ENCODE results near the gene TMEM63A. TPM values are rescaled to one million over a fixed set of nuclear protein-coding genes. Genes with fewer than 3 reads are reported as not detected.

The TMEM63A gene
- polyA plus RNA-seq, 1 experiment, result 17.1 TPM

GRCh38 chr1:225873281-225873850 is 8.8 kb downstream of the TMEM63A start:
- POLR2A ChIA-PET, result no interaction called here
- CTCF ChIA-PET, result no interaction called here
- Histone ChIP-seq H3K27ac (ENCODE audit: low read depth, low read length) (no peak overlapping the region), H3K9me3 (ENCODE audit: control insufficient read depth, insufficient read depth, low read length) (no peaks in the 10 kb centered on the region), H3K4me3 (ENCODE audit: low read depth, low read length) (no peak overlapping the region), H3K27me3 (ENCODE audit: control insufficient read depth, insufficient read depth, low read length) (no peaks in the 10 kb centered on the region)
- DNase-seq (ENCODE audit: low read depth, low spot score), result no peak
- TF ChIP-seq, protein P1, sequence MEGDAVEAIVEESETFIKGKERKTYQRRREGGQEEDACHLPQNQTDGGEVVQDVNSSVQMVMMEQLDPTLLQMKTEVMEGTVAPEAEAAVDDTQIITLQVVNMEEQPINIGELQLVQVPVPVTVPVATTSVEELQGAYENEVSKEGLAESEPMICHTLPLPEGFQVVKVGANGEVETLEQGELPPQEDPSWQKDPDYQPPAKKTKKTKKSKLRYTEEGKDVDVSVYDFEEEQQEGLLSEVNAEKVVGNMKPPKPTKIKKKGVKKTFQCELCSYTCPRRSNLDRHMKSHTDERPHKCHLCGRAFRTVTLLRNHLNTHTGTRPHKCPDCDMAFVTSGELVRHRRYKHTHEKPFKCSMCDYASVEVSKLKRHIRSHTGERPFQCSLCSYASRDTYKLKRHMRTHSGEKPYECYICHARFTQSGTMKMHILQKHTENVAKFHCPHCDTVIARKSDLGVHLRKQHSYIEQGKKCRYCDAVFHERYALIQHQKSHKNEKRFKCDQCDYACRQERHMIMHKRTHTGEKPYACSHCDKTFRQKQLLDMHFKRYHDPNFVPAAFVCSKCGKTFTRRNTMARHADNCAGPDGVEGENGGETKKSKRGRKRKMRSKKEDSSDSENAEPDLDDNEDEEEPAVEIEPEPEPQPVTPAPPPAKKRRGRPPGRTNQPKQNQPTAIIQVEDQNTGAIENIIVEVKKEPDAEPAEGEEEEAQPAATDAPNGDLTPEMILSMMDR (IDR thresholded peaks at IDR 0.05; ENCODE audit: low read depth, low read length), result no peak

DNA sequence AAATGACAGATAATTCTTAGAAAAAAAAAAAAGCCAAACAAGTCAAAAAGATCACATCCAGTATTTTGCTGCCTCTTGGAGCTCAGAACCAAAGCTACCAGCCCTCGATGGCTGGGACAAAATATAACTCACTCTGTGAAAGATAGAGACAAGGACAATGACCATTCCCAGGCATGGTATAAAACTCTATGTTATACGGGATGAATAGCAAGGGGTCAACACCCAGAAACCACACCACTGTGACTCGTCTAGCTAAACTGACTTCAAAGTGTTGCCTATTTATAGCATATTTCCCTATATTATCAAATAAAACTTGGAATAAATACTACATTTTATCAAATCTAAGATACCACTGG is 10.1 kb downstream of the TMEM63A start:
- Histone ChIP-seq H3K9me3 (ENCODE audit: control insufficient read depth, insufficient read depth, low read length) (no peaks in the 10 kb centered on the region), H3K4me3 (ENCODE audit: low read depth, low read length) (no peak overlapping the region), H3K27me3 (ENCODE audit: control insufficient read depth, insufficient read depth, low read length) (no peaks in the 10 kb centered on the region), H3K27ac (ENCODE audit: low read depth, low read length) (no peak overlapping the region)
- DNase-seq (ENCODE audit: low read depth, low spot score), result no peak
- ChIA-PET CTCF (interaction anchor here (0.6 to 1.1 kb wide), 3 partner anchors 11 to 384 kb away, joined by 3 to 4 read pairs (median 4); partner anchors contain the start of gene TMEM63A), POLR2A (no interaction called here)
- TF ChIP-seq, protein P1 (IDR thresholded peaks at IDR 0.05; ENCODE audit: low read depth, low read length), result no peak

- Histone ChIP-seq H3K4me3 (ENCODE audit: low read depth, low read length) (no peak overlapping the region), H3K27ac (ENCODE audit: low read depth, low read length) (no peak overlapping the region), H3K27me3 (ENCODE audit: control insufficient read depth, insufficient read depth, low read length) (no peaks in the 10 kb centered on the region), H3K9me3 (ENCODE audit: control insufficient read depth, insufficient read depth, low read length) (no peaks in the 10 kb centered on the region)
- ChIA-PET CTCF (interaction anchor here (0.6 to 1.1 kb wide), 4 partner anchors 11 to 384 kb away, joined by 3 to 4 read pairs (median 4); partner anchors contain the start of genes SRP9 and TMEM63A), POLR2A (no interaction called here)
- no peak for DNase-seq (ENCODE audit: low read depth, low spot score)
- TF ChIP-seq, protein P1 (IDR thresholded peaks at IDR 0.05; ENCODE audit: low read depth, low read length), result no peak
Observed at GRCh38 chr1:225871359-225872074, 10.7 kb downstream of the TMEM63A start.

- ChIA-PET POLR2A (interaction anchor here (0.7 kb wide), 1 partner anchor 11 kb away, joined by 3 read pairs; the partner anchor contains the start of gene TMEM63A), CTCF (interaction anchor here (0.6 to 0.9 kb wide), 3 partner anchors 41 to 396 kb away, joined by 3 to 4 read pairs (median 3); partner anchors contain the start of gene SRP9)
- Histone ChIP-seq H3K9me3 (ENCODE audit: control insufficient read depth, insufficient read depth, low read length) (no peaks in the 10 kb centered on the region), H3K27me3 (ENCODE audit: control insufficient read depth, insufficient read depth, low read length) (no peaks in the 10 kb centered on the region), H3K4me3 (ENCODE audit: low read depth, low read length) (no peak overlapping the region), H3K27ac (ENCODE audit: low read depth, low read length) (no peak overlapping the region)
- TF ChIP-seq, protein P1 (IDR thresholded peaks at IDR 0.05; ENCODE audit: low read depth, low read length), result no peak
- DNase-seq (ENCODE audit: low read depth, low spot score), result no peak
Observed at GRCh38 chr1:225870911-225871310, 11.3 kb downstream of the TMEM63A start.

Data from AG04450 (cell line).